C4-2B (cell line): Measurements from ENCODE around the gene ANKIB1.

Experiments
- CTCF ChIP-seq: fragments of 450-650 bp; conservative IDR thresholded peaks from 2 replicates; pipeline ENCODE4 v1.5.1; 2017; ENCODE audit warnings: mild to moderate bottlenecking
- ZFX ChIP-seq: fragments of 450-650 bp; IDR thresholded peaks from 2 replicates; pipeline ENCODE4 v1.6.1; 2017

- no peak for TF ChIP-seq CTCF
- no peak for TF ChIP-seq ZFX
These were observed 187.2 kb downstream of the ANKIB1 start for GRCh38 chr7:92433019-92433418.
